Measurements from ENCODE around the gene CPXM1. TPM values are rescaled to one million over a fixed set of nuclear protein-coding genes. Genes with fewer than 3 reads are reported as not detected.

The CPXM1 gene
- total RNA-seq, 1 experiment from 2014 or later = 1.2 TPM

DNA sequence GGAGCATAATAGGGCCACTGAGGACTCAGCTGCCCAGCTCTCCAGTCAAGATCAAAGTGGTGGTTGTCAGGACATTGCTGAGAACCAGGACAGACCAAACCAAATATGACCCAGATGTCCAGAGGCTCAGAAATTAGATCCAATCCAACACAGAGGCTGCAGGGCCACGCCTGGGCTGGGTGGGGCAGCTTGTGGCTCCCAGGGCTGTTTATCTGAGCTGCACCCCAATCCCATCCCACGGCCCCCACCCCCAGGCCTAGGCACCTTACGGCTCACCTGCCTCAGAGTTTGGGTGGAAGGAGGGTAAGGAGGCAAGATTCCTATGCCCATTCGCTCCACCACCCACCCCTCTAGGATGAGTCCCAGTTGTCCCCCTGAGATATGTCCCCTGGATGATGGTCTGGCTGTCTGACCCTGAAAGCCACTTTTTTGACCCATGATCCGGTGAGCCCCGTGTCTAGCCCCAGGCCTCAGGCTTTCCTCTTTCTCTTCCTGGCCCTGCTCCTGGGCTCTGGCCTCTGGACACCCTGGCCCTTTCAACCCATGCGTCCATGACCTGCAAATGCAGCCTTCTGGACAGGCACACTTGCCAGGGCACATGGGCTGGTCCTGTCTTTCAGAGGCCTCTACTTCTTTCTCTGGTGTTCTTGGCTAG lies 40.0 kb downstream of the CPXM1 start:
- Histone ChIP-seq H3K4me1 (replicated peaks) (no peaks in the 10 kb centered on the region), H3K9me3 (replicated peaks) (peaks cover 5% of the 10 kb centered on the region; the same call in 1 of the 2 replicates), H3K4me3 (no peak overlapping the region), H3K27ac (no peak overlapping the region), H3K36me3 (no peaks in the 10 kb centered on the region), H3K27me3 (replicated peaks) (0 out of 2 replicates have a peak, but pooled peaks cover under 1% of the 10 kb centered on the region)
- DNase-seq (ENCODE audit: low read depth in 1 of 2, low spot score in 2 of 2) = no peak

DNA sequence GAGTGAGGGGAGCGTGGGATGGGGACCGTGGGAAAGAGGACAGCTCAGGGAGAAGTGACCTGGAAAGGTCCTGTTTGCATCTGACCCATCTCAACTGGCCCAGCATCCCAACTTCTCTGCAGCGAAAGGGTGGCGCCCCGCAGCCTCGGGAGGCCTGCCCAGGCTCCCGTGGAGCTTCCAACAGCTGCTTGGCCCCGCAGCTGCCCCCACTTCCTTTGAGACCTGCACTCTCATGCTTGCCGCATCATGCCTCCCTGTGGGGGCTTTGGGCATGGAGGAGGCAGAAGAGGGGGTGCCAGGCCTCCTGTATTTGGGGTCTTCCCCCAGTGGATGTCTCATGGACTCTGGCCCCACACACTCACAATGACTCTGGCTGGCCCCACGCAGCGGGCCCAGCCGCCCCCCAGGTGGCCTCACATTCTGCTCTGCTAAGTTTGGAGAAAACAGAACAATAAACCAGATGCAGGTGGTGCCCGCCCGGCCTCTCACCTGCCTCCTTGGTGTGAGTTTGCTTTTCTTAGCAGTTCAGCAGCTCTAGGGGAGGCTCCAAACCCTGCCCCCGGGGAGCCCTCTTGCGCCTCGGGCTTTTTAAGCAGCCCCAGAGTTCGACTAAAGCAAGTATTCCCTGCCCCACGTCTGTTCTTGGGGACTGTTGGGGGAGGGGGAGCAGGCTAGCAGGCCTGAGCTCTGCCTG lies 40.7 kb downstream of the CPXM1 start:
- no peaks in the 10 kb centered on the region for H3K36me3 ChIP-seq
- no peak overlapping the region for H3K27ac ChIP-seq
- H3K9me3 ChIP-seq (replicated peaks) = peaks cover 5% of the 10 kb centered on the region; the same call in 1 of the 2 replicates
- DNase-seq (ENCODE audit: low read depth in 1 of 2, low spot score in 2 of 2) = no peak
- H3K4me3 ChIP-seq = no peak overlapping the region
- no peaks in the 10 kb centered on the region for H3K27me3 ChIP-seq (replicated peaks)
- no peaks in the 10 kb centered on the region for H3K4me1 ChIP-seq (replicated peaks)

DNA sequence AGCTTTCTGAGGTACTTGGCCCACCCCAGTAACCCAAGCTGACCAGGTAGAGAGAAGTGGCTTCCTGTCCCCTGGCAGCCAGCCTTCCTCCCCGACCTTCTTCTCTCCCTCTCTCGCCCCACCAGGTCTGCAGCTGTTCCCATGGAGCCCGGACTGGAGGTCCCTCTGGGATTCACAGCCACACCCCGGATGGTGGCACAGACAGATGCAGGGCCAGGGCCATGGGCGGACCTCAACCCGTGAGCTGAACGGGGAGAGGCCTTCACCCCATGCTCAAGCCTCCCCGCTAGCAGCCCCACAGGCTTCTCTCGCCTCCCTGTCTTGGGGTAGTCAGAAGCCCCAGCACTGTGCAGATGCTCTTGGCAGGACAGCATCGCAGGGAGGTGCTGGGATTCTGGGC lies 41.3 kb downstream of the CPXM1 start:
- no peaks in the 10 kb centered on the region for H3K4me1 ChIP-seq (replicated peaks)
- H3K27me3 ChIP-seq (replicated peaks) = no peaks in the 10 kb centered on the region

DNA sequence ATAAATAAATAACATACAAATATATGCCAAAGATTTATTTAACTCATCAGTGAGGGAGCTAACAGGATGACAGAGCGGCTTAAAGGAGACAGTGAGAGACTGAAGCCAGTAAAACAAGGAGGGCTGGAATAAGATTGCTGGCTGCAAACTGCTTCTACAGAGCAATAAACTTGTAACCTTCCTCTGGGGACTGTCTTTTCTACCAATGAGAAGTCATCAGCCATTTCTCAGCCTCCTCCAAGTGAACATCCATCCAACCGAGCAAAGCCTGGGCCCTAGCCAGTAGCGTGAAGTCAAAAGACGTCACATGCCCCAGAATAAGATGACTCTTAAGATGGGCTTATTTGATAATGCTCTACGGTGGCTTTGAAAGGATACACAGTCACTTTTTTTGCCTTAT lies 42.5 kb downstream of the CPXM1 start:
- H3K4me3 ChIP-seq = no peak overlapping the region
- peaks cover 3% of the 10 kb centered on the region for H3K4me1 ChIP-seq (replicated peaks)
- H3K27me3 ChIP-seq (replicated peaks) = no peaks in the 10 kb centered on the region
- no peak for DNase-seq (ENCODE audit: low read depth in 1 of 2, low spot score in 2 of 2)
- H3K36me3 ChIP-seq = no peaks in the 10 kb centered on the region; the same call in 1 of the 2 replicates
- peaks cover 5% of the 10 kb centered on the region; the same call in 1 of the 2 replicates for H3K9me3 ChIP-seq (replicated peaks)
- H3K27ac ChIP-seq = no peak overlapping the region

More for the DNA sequence above, 41.3 kb downstream of the CPXM1 start:
- Histone ChIP-seq H3K27ac (no peak overlapping the region), H3K36me3 (no peaks in the 10 kb centered on the region), H3K9me3 (replicated peaks) (peaks cover 5% of the 10 kb centered on the region; the same call in 1 of the 2 replicates), H3K4me3 (no peak overlapping the region)
- no peak for DNase-seq (ENCODE audit: low read depth in 1 of 2, low spot score in 2 of 2)

DNA sequence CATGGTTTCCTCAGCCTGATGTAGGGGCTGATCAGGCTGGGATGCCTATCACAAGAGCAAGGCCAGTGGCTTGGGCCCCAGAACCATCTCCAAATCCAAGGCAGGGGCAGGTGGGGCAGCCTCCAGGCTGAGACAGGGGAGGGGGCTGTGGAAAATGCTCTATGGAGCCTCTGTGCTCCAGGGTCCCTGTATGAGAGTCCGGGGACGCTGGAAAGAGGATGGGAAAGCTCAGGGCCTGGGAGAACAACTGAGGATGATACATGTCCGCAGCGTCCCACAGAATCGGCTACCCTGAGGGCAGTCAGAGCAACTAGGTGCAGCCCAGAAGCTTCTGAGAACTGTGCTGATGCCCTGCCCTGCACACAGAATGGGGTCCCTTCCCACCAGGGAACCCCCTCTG lies 43.4 kb downstream of the CPXM1 start:
- Histone ChIP-seq H3K27ac (no peak overlapping the region), H3K9me3 (replicated peaks) (peaks cover 8% of the 10 kb centered on the region; the same call in 1 of the 2 replicates), H3K4me3 (no peak overlapping the region), H3K4me1 (replicated peaks) (peaks cover 13% of the 10 kb centered on the region), H3K27me3 (replicated peaks) (no peaks in the 10 kb centered on the region), H3K36me3 (peaks cover 7% of the 10 kb centered on the region; the same call in 1 of the 2 replicates)
- no peak for DNase-seq (ENCODE audit: low read depth in 1 of 2, low spot score in 2 of 2)

DNA sequence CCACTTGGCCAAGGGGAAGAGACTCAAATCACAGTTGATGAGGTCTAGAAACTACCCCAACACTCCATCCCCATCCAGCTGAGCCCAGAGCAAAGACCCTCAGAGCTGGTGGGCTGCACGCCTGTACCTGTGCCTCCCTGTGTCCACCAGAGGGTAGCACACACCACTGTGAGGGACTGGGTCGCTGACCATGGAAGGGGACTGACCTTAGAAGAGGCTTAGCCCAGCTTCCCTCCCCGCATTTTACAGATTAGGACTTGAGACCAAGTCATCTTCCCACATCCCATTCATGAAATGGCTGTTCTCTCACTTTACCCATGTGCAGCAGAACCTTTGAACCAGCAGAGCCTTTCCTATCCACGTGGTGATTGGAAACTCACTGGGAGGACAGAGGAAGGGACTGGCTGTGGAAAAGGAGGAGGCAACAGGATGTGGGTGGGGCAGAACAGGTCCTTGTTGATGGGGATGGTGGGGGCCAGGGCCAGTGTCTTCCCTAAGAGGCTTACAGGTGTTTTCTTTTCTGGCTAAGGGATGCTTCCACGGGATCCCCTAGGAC lies 44.3 kb downstream of the CPXM1 start:
- H3K27ac ChIP-seq = no peak overlapping the region
- peaks cover 8% of the 10 kb centered on the region; the same call in 1 of the 2 replicates for H3K9me3 ChIP-seq (replicated peaks)
- no peak overlapping the region for H3K4me3 ChIP-seq
- peak; percentile 26 to 62 for DNase-seq (ENCODE audit: low read depth in 1 of 2, low spot score in 2 of 2)
- H3K36me3 ChIP-seq = peaks cover 10% of the 10 kb centered on the region; the same call in 1 of the 2 replicates
- H3K4me1 ChIP-seq (replicated peaks) = peaks cover 21% of the 10 kb centered on the region
- no peaks in the 10 kb centered on the region for H3K27me3 ChIP-seq (replicated peaks)

DNA sequence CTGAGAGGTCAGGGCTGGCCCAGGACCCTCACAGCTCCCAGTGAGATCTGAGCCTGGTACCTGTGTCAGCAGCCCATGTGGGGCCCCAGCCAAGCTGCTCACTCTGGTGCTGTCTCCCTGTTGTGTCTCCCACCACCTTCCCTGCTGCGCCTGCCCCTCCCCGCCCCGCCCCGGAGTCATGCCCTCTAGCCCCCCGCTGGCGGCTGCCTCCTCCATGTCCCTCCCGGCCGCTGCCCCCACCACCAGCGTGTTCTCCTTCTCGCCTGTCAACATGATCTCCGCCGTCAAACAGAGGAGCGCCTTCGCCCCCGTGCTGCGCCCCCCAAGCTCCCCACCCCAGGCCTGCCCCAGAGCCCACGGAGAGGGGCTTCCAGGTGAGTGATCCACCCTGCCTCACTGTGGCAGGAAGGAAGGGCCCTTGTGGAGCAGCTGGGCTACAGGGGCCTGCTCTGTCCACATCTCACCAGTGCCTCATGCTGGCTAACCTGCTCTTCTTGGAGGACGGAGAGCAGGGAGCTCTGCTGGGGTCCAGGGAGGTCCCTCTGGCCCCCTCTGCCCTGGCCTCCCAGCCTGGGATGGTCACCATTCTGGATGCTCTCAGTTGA lies 44.9 kb downstream of the CPXM1 start:
- H3K4me3 ChIP-seq = no peak overlapping the region
- H3K27ac ChIP-seq = no peak overlapping the region
- peaks cover 26% of the 10 kb centered on the region for H3K4me1 ChIP-seq (replicated peaks)
- H3K27me3 ChIP-seq (replicated peaks) = no peaks in the 10 kb centered on the region; the same call in 1 of the 2 replicates
- H3K9me3 ChIP-seq (replicated peaks) = peaks cover 8% of the 10 kb centered on the region; the same call in 1 of the 2 replicates
- no peak for DNase-seq (ENCODE audit: low read depth in 1 of 2, low spot score in 2 of 2)
- H3K36me3 ChIP-seq = peaks cover 10% of the 10 kb centered on the region; the same call in 1 of the 2 replicates

DNA sequence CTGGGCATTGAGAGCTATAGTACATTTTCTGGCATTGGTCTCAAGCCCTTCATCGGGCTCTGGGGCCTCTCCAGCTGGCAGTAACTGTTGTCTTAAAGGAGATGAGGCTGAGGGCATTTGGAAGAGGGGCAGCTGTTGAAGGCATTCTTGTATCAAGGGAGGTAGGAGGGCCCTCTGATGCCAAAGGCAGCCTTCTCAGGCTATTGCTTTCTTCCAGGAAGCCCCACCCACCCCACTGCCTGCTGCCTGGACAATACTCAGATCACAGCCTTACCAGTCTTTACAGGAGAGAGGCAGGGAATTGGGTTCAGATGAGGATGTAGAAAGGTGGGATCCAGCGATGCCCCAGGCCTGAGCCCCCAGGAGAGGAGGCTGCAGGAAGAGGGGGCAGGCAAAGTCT lies 46.0 kb downstream of the CPXM1 start:
- no peak for DNase-seq (ENCODE audit: low read depth in 1 of 2, low spot score in 2 of 2)
- H3K9me3 ChIP-seq (replicated peaks) = peaks cover 8% of the 10 kb centered on the region; the same call in 1 of the 2 replicates
- H3K27ac ChIP-seq = no peak overlapping the region
- no peak overlapping the region for H3K4me3 ChIP-seq
- H3K27me3 ChIP-seq (replicated peaks) = no peaks in the 10 kb centered on the region; the same call in 1 of the 2 replicates
- H3K36me3 ChIP-seq = peaks cover 10% of the 10 kb centered on the region; the same call in 1 of the 2 replicates
- H3K4me1 ChIP-seq (replicated peaks) = peaks cover 26% of the 10 kb centered on the region

DNA sequence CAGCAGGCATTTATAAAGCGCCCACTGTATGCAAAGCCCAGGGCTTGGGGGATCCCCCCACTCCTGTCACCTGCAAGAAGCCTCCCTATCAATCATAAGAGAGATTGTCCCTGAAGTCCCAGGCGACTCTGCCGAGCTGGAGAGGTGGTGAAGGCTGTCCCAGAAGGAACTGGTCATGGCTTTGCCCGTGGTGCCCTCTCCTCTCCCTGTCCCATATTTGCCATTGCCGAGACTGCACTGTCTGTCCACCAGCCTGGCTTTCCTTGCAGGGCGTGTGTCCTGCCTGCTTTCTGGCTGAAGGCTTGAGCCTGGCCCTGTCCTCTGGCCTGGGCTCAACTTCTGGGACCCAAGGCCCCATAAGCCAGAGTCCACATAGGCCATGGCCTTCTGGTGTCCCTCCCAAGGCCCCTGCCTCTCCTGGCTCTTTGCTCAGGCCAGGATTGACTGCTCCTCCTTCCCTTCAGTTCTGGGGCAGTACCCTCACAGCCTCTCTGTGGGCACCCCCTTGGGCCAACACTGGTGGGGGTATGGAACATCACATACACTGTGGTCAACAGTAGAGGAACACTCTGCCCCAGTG lies 46.9 kb downstream of the CPXM1 start:
- no peaks in the 10 kb centered on the region; the same call in 1 of the 2 replicates for H3K27me3 ChIP-seq (replicated peaks)
- peaks cover 10% of the 10 kb centered on the region; the same call in 1 of the 2 replicates for H3K36me3 ChIP-seq
- H3K4me1 ChIP-seq (replicated peaks) = peaks cover 26% of the 10 kb centered on the region
- no peak overlapping the region for H3K4me3 ChIP-seq
- DNase-seq (ENCODE audit: low read depth in 1 of 2, low spot score in 2 of 2) = no peak
- H3K9me3 ChIP-seq (replicated peaks) = peaks cover 8% of the 10 kb centered on the region; the same call in 1 of the 2 replicates
- no peak overlapping the region for H3K27ac ChIP-seq

DNA sequence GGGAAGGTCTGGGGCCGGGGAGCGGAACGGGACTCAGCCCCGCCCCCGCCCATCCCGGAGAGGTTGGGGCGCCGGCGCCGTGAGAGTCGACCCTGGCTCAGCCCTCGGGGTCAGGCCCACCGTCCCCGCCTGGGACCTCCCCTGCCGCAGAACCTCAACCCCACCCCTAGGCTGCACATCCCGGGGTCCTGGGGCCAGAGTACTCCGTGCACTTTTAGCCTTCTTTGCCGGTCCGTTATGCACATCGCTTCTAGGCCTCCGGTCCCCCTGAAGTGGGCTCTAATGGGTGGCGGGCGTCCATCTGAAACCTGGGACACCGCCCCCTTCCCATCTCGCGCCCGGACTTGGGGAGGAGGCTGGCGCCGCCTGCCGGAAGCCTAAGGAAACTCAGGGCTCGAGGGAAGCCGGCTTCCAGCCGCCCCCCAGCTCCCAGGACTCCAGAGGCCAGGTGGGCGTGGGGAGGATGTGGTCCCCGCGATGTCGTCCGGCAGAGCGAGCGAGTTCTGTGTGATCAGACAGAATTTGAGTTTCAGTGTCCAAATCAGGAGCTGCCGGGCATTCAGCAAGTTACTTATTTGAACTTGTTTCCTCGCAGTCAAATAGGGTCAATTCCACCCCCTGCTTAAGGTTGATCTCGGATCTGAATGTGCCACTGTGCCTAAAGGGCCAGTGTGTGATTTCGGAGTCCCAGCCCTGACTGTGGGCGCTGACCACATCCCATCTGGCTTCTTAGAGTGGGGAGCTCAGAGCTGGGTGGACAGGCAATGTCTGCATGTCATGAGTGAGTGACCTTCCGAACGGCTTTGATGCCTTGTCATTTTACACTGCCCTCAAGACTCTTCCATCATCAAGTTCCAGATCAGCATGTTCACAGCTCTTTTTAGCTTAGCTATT lies 47.6 kb downstream of the CPXM1 start:
- Histone ChIP-seq H3K27me3 (replicated peaks) (no peaks in the 10 kb centered on the region; the same call in 1 of the 2 replicates), H3K4me1 (replicated peaks) (peaks cover 26% of the 10 kb centered on the region), H3K9me3 (replicated peaks) (peaks cover 8% of the 10 kb centered on the region; the same call in 1 of the 2 replicates), H3K27ac (no peak overlapping the region), H3K4me3 (peak overlapping the region; percentile 59), H3K36me3 (peaks cover 10% of the 10 kb centered on the region; the same call in 1 of the 2 replicates)
- peak; percentile 62 to 67 for DNase-seq (ENCODE audit: low read depth in 1 of 2, low spot score in 2 of 2)

DNA sequence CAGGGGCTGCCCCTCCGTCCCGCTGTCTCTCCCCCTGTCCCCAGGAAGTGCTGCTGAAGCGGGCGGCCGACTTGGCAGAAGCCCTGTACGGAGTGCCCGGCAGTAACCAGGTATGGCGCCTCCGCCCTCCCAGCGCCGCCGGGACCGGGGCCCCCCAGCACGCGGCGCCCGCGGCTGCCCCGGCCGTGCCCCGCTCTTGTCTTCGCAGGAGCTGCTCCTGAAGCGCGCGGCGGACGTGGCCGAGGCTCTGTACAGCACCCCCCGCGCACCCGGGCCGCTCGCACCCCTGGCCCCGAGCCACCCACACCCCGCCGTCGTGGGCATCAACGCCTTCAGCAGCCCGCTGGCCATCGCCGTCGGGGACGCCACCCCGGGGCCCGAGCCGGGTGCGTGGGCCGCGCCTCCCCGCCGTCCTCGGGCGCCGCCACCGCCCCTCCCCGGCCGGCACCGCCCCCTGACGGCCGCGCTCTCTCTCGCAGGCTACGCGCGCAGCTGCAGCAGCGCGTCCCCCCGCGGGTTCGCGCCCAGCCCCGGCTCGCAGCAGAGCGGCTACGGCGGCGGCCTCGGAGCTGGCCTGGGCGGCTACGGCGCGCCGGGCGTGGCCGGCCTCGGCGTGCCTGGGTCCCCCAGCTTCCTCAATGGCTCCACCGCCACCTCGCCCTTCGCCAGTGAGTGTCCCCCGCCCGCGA lies 48.4 kb downstream of the CPXM1 start:
- Histone ChIP-seq H3K9me3 (replicated peaks) (peaks cover 8% of the 10 kb centered on the region; the same call in 1 of the 2 replicates), H3K27me3 (replicated peaks) (no peaks in the 10 kb centered on the region; the same call in 1 of the 2 replicates), H3K36me3 (peaks cover 10% of the 10 kb centered on the region; the same call in 1 of the 2 replicates), H3K4me1 (replicated peaks) (peaks cover 26% of the 10 kb centered on the region), H3K4me3 (peak overlapping the region; percentile 59), H3K27ac (no peak overlapping the region)
- DNase-seq (ENCODE audit: low read depth in 1 of 2, low spot score in 2 of 2) = no peak
